Measurements from ENCODE around the gene ZNF536.

DNA sequence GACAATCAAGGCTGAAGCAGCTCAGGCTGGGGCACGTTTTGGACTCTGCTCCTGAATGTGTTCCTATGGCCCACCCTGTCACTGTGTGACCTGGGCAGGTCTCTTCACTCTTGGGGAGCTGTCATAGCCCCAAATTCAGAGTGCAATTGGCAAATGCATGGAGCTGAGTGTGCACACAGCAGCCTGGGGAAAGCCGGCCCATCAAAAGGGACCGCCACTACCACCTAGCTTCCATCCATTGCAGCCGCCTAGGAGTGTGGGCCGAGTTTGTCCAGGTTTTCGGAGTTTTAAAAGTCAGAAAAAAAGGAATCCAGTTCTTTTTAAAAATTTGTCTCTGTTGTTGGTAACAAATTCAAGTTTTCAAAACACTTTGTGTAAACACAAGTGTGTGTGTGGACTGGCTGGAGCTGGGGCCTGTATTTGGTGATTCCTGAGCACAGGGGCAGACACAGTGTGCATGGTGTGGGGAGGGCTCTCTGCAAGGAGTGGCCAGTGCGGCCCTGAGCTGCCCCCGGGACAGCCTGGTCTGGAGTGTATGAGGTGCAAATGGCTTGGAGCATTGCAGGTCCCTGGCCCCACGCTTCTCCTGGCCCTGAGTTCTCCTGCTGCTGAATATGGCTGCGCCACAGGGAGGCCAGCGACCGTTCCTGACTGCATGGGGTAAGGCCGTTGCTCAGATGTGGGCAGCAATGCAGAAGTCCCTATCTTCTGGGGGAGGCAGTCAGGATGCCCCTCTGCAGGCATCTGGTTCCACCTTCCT, 13.2 kb upstream of the ZNF536 start:
- TF ChIP-seq, protein P1, sequence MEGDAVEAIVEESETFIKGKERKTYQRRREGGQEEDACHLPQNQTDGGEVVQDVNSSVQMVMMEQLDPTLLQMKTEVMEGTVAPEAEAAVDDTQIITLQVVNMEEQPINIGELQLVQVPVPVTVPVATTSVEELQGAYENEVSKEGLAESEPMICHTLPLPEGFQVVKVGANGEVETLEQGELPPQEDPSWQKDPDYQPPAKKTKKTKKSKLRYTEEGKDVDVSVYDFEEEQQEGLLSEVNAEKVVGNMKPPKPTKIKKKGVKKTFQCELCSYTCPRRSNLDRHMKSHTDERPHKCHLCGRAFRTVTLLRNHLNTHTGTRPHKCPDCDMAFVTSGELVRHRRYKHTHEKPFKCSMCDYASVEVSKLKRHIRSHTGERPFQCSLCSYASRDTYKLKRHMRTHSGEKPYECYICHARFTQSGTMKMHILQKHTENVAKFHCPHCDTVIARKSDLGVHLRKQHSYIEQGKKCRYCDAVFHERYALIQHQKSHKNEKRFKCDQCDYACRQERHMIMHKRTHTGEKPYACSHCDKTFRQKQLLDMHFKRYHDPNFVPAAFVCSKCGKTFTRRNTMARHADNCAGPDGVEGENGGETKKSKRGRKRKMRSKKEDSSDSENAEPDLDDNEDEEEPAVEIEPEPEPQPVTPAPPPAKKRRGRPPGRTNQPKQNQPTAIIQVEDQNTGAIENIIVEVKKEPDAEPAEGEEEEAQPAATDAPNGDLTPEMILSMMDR (conservative IDR thresholded peaks at IDR 0.05; ENCODE audit: low read depth, low read length), result no peak
- no peak for TF ChIP-seq EZH2phosphoT487 (IDR thresholded peaks at IDR 0.05; ENCODE audit: borderline replicate concordance, low read length)
- TF ChIP-seq EZH2 (IDR thresholded peaks at IDR 0.05; ENCODE audit: low read length, unreplicated experiment), result no peak
